ENCODE results near the gene GRIN3B.
"Not testable (repeated sequence)": the region's sequence is repeated elsewhere in the genome, so short reads cannot be mapped to it uniquely, and the experiment has no call there.

The GRIN3B gene

GRCh38 chr19:1000095-1000494 lies at the start of gene GRIN3B:
Gene GRIN3B (plus strand): TSS chr19:1000419. CDS start chr19:1000438, 19 bp downstream.
- peak; percentile 9 to 33 for DNase-seq

GRCh38 chr19:952049-952679 lies 48.1 kb upstream of the GRIN3B start:
- no peak for DNase-seq

GRCh38 chr19:952680-953444 lies 47.4 kb upstream of the GRIN3B start:
- peak in 1 of 2 experiments; percentile 6 for DNase-seq

GRCh38 chr19:953445-954271 lies 46.6 kb upstream of the GRIN3B start:
- no peak for DNase-seq

- DNase-seq: no peak
Measured at GRCh38 chr19:954272-954671, 45.9 kb upstream of the GRIN3B start.

- DNase-seq: no peak
Measured at GRCh38 chr19:954672-955494, 45.3 kb upstream of the GRIN3B start.

- DNase-seq: no peak
Measured at GRCh38 chr19:955803-956765, 44.1 kb upstream of the GRIN3B start.

- no peak for DNase-seq
Measured at GRCh38 chr19:956766-957440, 43.3 kb upstream of the GRIN3B start.

GRCh38 chr19:957578-957977 lies 42.6 kb upstream of the GRIN3B start:
- not testable (repeated sequence) for DNase-seq

GRCh38 chr19:958967-959855 lies 41.0 kb upstream of the GRIN3B start:
- no peak for DNase-seq

GRCh38 chr19:960020-960419 lies 40.2 kb upstream of the GRIN3B start:
- no peak for DNase-seq

GRCh38 chr19:960601-960938 lies 39.6 kb upstream of the GRIN3B start:
- no peak for DNase-seq

- DNase-seq: no peak
Measured at GRCh38 chr19:961866-962620, 38.2 kb upstream of the GRIN3B start.

- DNase-seq: no peak
Measured at GRCh38 chr19:962683-963400, 37.4 kb upstream of the GRIN3B start.

- DNase-seq: no peak
Measured at GRCh38 chr19:963486-963951, 36.7 kb upstream of the GRIN3B start.

GRCh38 chr19:964116-964520 lies 36.1 kb upstream of the GRIN3B start:
- DNase-seq: no peak

- DNase-seq: no peak
Measured at GRCh38 chr19:964761-965694, 35.2 kb upstream of the GRIN3B start.
